Activated T-helper 17 cell treated with anti-CD3 and anti-CD28 coated beads, Interleukin-2, amount 50 U/mL, for 72 hours (primary cell): ENCODE results near the gene ENO4. TPM values are rescaled to one million over a fixed set of nuclear protein-coding genes. Genes with fewer than 3 reads are reported as not detected.

Source experiments
- ATAC-seq: fragments of 150-1000 bp; cut with Tn5 transposase; replicated peaks from 2 replicates; pipeline ENCODE4 v1.10.0; 2021; ENCODE audit warnings: mild to moderate bottlenecking, moderate library complexity
- H3K27ac Mint-ChIP-seq: one replicate; pipeline ENCODE4 v1.8.0; 2022; ENCODE audit warnings: mixed read lengths
- H3K27me3 Mint-ChIP-seq: one replicate; pipeline ENCODE4 v1.8.0; 2022; ENCODE audit warnings: mixed read lengths
- H3K36me3 Mint-ChIP-seq: one replicate; pipeline ENCODE4 v1.8.0; 2022; ENCODE audit warnings: low read depth, mild to moderate bottlenecking, mixed read lengths
- H3K4me1 Mint-ChIP-seq: one replicate; pipeline ENCODE4 v1.8.0; 2022; ENCODE audit warnings: mixed read lengths
- H3K4me3 Mint-ChIP-seq: one replicate; pipeline ENCODE4 v1.8.0; 2022; ENCODE audit warnings: mild to moderate bottlenecking, mixed read lengths
- H3K9me3 Mint-ChIP-seq: one replicate; pipeline ENCODE4 v1.8.0; 2022; ENCODE audit warnings: mixed read lengths
- total RNA-seq, 2 donors: library from RNA; stranded (reverse); gene quantifications; one replicate each; pipeline ENCODE4 v1.2.3, GENCODE V29; 2022

The ENO4 gene
- total RNA-seq, 2 donors from 2014 or later = not detected

DNA sequence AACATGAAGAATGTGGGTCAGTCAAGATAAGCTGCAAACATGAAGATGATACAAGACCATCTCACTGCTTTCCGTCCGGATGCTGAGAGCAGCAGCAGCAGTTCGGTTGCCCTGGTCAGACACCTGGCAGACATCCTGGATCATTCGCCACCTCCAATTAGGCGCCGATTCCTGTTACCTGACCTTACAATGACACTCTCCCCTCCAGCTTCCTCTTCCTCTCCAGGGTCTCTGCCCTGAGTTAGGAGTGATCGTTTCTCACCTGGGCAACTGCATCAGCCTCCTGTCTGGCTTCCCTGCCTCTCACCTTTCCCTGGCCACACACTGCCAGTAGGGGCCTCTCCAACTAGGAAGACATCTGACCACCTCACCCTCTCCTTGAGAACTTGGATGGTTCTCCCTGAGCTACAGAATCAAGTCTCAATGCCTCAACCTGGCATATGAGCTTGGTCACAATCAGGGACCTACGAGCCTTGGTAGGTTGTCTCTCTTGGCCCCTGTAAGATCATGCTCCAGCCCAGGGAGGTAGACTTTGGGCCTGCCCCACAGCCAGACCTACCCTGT lies 31.4 kb upstream of the ENO4 start:
- no peak overlapping the region for H3K27ac Mint-ChIP-seq
- peaks cover 10% of the 10 kb centered on the region for H3K9me3 Mint-ChIP-seq
- H3K4me3 Mint-ChIP-seq = no peak overlapping the region
- H3K36me3 Mint-ChIP-seq = no peaks in the 10 kb centered on the region
- ATAC-seq = no peak
- H3K27me3 Mint-ChIP-seq = peaks cover 28% of the 10 kb centered on the region
- H3K4me1 Mint-ChIP-seq = no peaks in the 10 kb centered on the region

DNA sequence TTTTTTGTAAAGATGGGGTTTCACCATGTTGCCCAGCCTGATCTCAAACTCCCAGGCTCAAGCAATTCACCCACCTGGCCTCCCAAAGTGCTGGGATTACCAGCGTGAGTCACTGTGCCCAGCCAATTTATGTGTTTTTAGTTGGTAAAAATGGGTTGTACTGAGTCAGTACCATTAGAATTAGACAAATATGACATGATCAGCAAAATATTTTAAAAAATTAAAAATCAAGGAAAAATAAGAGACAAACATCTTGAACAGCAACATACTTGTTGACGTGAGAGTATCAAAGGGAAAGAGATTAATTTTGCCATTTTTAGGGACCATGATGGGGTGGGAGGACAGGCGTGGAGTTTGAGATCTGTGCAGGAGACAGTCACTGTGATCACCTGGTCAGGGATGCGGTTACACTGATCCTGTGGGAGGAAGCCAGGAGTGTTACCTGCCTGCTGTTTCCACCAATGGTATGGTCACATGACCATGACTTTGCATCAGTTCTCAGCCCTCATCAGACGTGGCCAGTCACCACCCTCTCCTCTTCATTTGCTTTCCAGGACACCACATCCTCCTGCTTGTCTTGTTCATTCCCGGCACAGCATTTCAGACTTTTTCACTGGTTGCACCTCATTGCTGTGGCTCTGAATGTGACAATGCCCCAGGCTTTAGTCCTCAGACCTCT lies 29.2 kb upstream of the ENO4 start:
- peaks cover 31% of the 10 kb centered on the region for H3K27me3 Mint-ChIP-seq
- H3K36me3 Mint-ChIP-seq = no peaks in the 10 kb centered on the region
- H3K27ac Mint-ChIP-seq = no peak overlapping the region
- peaks cover 10% of the 10 kb centered on the region for H3K9me3 Mint-ChIP-seq
- no peak overlapping the region for H3K4me3 Mint-ChIP-seq
- H3K4me1 Mint-ChIP-seq = no peaks in the 10 kb centered on the region
- ATAC-seq = no peak

DNA sequence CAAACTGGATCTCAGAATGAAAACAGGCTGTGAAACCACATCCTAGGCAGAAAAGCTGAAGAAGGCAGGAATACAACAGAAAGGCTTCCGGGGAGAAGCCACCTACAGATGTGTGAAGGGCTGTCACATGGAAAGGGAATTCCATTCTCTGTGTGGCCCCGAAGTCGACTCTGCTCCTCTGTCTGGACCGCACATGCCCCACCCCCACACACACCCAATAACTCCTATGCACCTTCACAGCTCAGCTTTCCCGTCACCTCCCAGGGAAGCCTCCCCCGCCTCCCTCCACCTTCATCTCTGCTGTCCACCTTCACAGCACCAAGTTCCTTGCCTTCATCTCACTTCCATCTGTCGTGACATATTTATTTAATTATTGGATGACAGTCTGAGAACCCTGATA lies 23.4 kb upstream of the ENO4 start:
- H3K9me3 Mint-ChIP-seq = peaks cover 7% of the 10 kb centered on the region
- H3K27ac Mint-ChIP-seq = no peak overlapping the region
- peaks cover 18% of the 10 kb centered on the region for H3K27me3 Mint-ChIP-seq
- H3K4me3 Mint-ChIP-seq = no peak overlapping the region
- no peaks in the 10 kb centered on the region for H3K4me1 Mint-ChIP-seq
- no peak for ATAC-seq
- no peaks in the 10 kb centered on the region for H3K36me3 Mint-ChIP-seq

DNA sequence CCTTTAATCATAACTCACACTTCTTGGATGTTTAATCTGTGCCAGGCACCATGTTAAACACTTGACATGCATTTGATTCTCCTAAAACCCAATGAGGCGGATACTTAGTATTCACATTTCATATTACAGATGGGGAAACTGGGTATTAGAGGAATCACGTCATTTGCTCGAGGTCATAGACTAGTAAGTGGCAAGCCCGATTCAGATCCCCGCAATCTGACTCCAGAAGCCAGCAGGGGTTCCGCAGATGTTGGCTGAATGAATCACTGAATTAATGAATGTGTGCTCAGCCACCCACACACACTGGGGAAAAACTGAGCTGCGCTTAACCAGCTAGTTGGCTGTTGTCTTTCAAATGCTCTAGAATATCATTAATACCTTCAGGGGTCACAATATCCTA lies 22.5 kb upstream of the ENO4 start:
- H3K4me1 Mint-ChIP-seq = no peaks in the 10 kb centered on the region

DNA sequence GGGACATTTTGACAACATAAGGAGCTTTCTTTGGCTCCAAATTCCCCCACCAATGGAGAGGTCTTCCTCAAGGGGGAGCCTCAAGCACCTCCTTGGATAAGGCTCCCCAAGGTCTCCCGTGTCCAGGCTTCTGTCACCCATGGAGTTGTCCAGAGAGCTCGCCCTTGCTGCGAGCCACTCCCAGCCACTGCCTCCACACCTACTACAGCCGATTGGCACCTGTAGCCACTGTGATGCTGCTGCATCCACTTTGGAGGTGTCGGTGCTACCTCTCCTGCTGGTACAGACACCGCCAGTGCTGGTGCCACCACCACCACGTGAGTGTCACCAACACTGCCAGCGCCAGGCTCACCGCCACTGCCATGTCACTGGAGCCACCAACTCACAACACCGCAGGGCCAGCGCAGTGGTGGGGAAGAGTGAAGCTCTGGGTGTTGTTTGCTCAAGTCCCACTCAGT lies 22.1 kb upstream of the ENO4 start:
- no peak for ATAC-seq
- peaks cover 9% of the 10 kb centered on the region for H3K27me3 Mint-ChIP-seq
- no peaks in the 10 kb centered on the region for H3K4me1 Mint-ChIP-seq
- no peaks in the 10 kb centered on the region for H3K9me3 Mint-ChIP-seq
- no peak overlapping the region for H3K27ac Mint-ChIP-seq
- no peak overlapping the region for H3K4me3 Mint-ChIP-seq
- H3K36me3 Mint-ChIP-seq = no peaks in the 10 kb centered on the region

More for the DNA sequence above, 22.5 kb upstream of the ENO4 start:
- Mint-ChIP-seq H3K36me3 (no peaks in the 10 kb centered on the region), H3K27ac (no peak overlapping the region), H3K9me3 (no peaks in the 10 kb centered on the region), H3K4me3 (no peak overlapping the region), H3K27me3 (peaks cover 12% of the 10 kb centered on the region)
- no peak for ATAC-seq

DNA sequence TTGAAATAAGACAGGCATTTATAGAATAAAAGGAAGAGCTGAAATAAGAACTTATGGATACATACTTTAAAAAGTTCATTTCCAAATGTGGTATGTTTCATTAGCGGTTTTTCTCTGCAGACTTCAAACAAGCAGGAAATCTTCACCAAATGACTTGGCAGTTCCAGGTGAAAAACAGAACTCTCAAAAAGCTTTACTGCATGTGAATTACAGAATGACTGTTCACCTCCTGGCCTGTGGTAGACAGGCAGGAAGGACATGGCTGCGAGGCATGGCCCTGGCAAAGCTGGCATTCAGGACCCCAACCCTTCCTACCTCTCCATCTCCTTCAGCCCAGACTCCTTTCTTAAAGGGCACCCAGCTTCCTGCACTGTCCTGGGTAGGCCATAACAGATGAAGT lies 21.2 kb upstream of the ENO4 start:
- no peaks in the 10 kb centered on the region for H3K9me3 Mint-ChIP-seq
- H3K27ac Mint-ChIP-seq = no peak overlapping the region
- H3K4me1 Mint-ChIP-seq = no peaks in the 10 kb centered on the region
- ATAC-seq = no peak
- no peak overlapping the region for H3K4me3 Mint-ChIP-seq
- no peaks in the 10 kb centered on the region for H3K36me3 Mint-ChIP-seq
- peaks cover 9% of the 10 kb centered on the region for H3K27me3 Mint-ChIP-seq

DNA sequence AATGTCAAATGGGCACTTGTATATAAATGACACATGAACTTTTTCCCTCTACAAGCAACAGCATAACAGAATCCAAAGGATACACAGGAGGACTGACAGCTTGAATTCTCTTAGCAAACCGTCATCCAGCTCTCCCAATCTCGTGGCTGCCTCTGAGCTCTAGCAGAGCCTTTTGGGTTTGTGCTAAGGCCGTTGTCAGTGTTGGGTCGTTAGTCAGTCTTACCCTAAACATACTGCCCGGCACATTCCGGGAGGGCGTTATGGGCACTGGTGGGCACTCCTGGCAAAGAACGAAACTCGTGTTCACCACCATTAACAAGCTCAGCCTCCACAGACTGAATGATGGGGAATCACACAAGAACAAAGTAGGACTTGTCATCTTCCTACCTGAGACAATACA lies 19.6 kb upstream of the ENO4 start:
- H3K4me1 Mint-ChIP-seq = no peaks in the 10 kb centered on the region

DNA sequence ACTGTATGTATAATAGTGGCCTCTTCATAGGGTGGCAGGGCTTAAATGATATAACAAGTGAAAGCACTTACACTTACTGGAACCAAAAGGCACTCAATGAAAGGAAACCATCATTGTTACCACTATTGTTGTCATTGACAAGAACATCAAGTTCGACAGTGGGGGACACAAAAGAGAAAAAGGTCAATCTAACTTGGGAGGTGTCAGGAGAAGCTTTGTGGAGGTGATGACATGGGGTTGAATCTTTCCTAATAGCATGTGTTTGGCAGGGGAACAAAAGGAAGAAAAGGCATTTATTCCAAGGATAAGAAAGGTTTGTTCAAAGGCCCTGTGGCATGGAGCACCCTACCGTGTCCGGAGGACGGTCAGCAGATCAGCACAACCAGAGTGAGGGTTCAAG lies 18.2 kb upstream of the ENO4 start:
- Mint-ChIP-seq H3K27me3 (peaks cover 2% of the 10 kb centered on the region), H3K36me3 (no peaks in the 10 kb centered on the region), H3K9me3 (no peaks in the 10 kb centered on the region), H3K27ac (no peak overlapping the region), H3K4me1 (no peaks in the 10 kb centered on the region), H3K4me3 (no peak overlapping the region)
- no peak for ATAC-seq

More for the DNA sequence above, 19.6 kb upstream of the ENO4 start:
- H3K27ac Mint-ChIP-seq = no peak overlapping the region
- peaks cover 4% of the 10 kb centered on the region for H3K27me3 Mint-ChIP-seq
- no peak for ATAC-seq
- H3K4me3 Mint-ChIP-seq = no peak overlapping the region
- H3K9me3 Mint-ChIP-seq = no peaks in the 10 kb centered on the region
- no peaks in the 10 kb centered on the region for H3K36me3 Mint-ChIP-seq

DNA sequence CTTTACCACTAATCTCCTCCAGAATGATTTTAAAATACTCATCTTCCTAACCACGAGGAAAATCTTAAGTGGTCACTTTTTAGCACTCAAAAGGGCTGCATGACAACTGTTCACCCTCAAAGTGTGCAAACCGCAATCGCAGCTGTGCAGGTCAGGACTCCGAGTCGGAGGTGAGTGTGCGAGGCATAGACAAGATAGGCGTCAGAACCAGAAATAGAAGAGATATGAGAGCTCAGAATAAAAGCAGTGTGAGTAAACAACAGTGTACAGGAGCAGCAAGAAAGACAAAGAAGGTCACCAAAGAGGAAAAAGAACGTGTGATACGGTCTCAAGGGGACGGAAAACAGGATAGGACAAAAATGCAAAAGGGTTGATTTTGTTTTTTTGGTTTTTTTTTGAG lies 17.5 kb upstream of the ENO4 start:
- Mint-ChIP-seq H3K9me3 (no peaks in the 10 kb centered on the region), H3K4me1 (no peaks in the 10 kb centered on the region), H3K27ac (no peak overlapping the region), H3K4me3 (no peak overlapping the region), H3K36me3 (no peaks in the 10 kb centered on the region), H3K27me3 (peaks cover 3% of the 10 kb centered on the region)
- ATAC-seq = no peak

DNA sequence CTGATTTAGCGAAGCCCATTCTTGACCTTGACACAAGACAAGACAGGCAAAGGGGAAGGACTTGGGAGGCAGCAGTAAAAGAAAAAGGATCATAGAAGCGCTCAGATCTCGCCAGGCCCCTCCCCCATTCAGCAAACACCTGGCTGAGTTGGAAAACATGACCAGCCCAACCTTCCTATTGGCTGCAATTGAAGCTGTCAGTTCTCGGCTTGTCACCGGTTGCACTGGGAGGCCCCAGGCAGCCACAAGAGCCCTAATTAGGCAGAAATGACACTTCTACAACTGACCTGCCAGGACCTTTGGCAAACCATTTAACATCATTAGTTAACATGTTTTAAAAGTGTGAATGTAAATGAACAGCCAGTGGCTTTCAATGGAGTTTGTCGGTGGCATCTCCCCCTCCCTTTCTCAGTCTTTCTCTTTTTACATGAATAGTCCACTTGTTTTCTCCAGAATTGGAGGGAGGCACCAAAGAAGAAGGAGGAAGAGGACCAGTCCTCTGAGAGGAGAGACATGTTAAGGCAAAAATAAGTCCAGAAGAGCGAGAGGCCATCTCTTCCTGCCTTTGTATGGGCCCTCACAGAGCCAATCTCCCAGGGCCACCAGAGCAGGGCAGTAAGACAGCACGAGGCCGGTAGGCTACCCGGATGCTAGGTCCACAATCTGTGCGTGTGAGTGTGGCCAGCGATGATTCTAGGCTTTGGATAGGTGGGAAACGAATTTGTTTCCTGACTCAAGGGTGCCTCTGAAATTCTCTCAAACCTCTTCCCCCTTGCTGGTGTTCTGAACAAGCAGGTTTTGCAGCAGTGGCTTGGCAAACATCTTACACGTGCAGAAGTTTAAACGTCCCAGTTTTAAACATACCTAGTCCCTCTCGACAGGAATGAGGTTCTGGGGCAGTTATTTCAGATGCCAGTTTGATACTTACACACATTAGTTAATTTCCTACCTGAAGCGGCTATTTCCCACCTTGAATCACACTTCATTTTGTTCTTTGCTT lies 15.0 kb upstream of the ENO4 start:
- Mint-ChIP-seq H3K27ac (no peak overlapping the region), H3K4me1 (no peaks in the 10 kb centered on the region), H3K36me3 (no peaks in the 10 kb centered on the region), H3K4me3 (no peak overlapping the region), H3K27me3 (peaks cover 4% of the 10 kb centered on the region), H3K9me3 (no peaks in the 10 kb centered on the region)
- ATAC-seq = no peak

DNA sequence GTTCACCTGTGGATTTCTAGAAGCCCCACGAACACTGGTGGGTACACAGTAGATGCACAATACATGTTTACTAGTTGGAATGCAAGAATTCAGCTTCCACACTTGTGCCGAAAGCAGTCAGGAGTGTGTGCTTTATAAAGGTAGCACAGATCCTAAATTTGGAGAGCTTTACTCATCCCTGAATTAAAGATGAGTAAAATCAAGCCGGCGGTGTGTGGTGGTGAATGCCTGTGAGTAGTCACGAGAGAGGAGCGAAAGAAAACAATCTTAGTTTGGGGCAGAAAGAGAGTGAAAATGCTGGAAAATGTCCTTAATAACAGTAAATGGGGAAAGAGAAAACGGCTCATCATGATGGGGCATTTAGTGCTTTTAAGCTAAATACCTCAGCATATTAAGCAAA lies 13.6 kb upstream of the ENO4 start:
- H3K27ac Mint-ChIP-seq = no peak overlapping the region
- no peak for ATAC-seq
- peaks cover 4% of the 10 kb centered on the region for H3K27me3 Mint-ChIP-seq
- no peaks in the 10 kb centered on the region for H3K36me3 Mint-ChIP-seq
- no peaks in the 10 kb centered on the region for H3K4me1 Mint-ChIP-seq
- no peaks in the 10 kb centered on the region for H3K9me3 Mint-ChIP-seq
- no peak overlapping the region for H3K4me3 Mint-ChIP-seq

DNA sequence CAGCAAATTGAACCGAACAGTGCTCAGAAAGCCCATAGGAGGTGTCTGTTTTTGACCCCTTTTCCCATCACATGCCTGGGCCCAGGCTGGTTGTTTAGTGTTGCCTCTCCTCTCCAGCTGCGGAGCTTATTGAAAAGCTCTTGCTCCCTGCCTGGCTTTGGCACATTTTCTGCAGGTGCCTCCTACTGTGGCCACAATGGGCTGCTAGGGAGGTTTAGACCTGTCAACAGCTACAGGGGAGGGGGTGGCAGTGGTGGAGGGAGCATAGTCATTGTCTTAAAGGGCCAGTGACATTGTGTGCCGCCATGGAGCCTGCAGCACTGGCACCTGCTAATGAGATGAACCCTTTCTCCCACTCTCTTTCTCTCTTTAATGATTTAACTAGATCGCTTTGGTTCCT lies 13.2 kb upstream of the ENO4 start:
- ATAC-seq = no peak
- H3K9me3 Mint-ChIP-seq = no peaks in the 10 kb centered on the region
- H3K4me3 Mint-ChIP-seq = no peak overlapping the region

DNA sequence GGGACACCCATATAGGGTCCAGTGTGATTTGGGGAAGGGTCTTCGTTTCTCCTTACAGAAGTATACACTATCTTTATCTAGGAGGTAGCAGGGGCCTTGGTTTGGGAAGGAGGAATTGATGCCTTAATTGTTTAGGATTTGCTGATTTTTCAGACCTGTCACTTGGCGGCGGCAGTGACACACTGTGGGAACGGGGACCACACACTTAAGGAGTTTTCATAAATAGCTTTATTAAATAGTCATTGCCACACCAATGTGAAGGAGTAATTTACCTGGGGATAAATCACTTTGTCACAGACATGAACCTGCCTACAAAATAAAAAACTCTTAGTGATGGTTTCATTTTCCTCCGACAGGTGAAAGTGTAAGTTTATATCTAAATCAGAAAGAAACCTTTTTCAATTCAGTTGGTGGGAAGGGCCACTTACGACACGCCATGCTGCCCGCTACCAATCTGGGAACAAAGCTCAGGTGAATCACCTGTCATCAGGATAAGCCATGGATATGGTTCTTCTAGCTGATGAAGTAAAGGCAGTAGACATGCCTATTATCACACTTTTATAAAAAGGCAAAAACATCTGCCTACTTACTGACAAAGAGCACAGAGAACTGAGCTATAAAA lies 12.3 kb upstream of the ENO4 start:
- Mint-ChIP-seq H3K9me3 (no peaks in the 10 kb centered on the region), H3K36me3 (no peaks in the 10 kb centered on the region), H3K27me3 (peaks cover 8% of the 10 kb centered on the region), H3K4me3 (no peak overlapping the region), H3K4me1 (no peaks in the 10 kb centered on the region), H3K27ac (no peak overlapping the region)
- ATAC-seq = no peak

More for the DNA sequence above, 13.2 kb upstream of the ENO4 start:
- Mint-ChIP-seq H3K27me3 (peaks cover 7% of the 10 kb centered on the region), H3K27ac (no peak overlapping the region), H3K36me3 (no peaks in the 10 kb centered on the region), H3K4me1 (no peaks in the 10 kb centered on the region)

DNA sequence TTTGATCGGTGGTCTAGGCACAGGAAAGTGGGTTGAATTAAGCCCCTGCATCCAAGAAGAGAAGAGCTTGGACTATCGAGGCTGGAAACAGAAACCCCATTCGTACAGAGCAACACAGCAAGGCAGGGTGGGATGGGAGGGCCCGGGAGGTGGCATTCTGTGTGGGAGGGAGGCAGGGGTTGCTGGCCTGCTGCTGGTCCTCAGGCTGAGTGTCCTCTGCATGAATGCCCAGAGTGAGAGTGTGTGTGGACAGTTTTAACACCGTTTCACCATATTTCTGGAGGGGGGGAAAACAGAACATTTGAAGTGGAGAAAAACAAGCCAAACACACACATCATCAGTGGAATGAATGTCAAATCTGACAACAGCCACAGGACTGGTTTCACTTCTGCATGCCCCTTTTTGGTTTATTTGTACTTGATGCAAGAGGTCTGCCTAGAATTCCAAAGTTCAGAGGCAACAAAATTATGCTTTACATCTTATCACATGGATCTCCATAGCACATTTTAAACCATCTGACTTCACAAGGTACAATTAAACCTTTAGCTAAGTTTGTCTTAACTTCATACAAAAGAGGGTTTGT lies 11.1 kb upstream of the ENO4 start:
- H3K27ac Mint-ChIP-seq = no peak overlapping the region
- peaks cover 8% of the 10 kb centered on the region for H3K27me3 Mint-ChIP-seq
- H3K4me1 Mint-ChIP-seq = no peaks in the 10 kb centered on the region
- H3K9me3 Mint-ChIP-seq = no peaks in the 10 kb centered on the region
- no peak overlapping the region for H3K4me3 Mint-ChIP-seq
- no peak for ATAC-seq
- H3K36me3 Mint-ChIP-seq = no peaks in the 10 kb centered on the region
